ENCODE results near the gene BDKRB2. TPM values are rescaled to one million over a fixed set of nuclear protein-coding genes. Genes with fewer than 3 reads are reported as not detected.

The BDKRB2 gene
- total RNA-seq, 4 donors from 2014 or later = 3.2 to 9.9 (median 5.3) TPM

GRCh38 chr14:96177766-96178375 lies 26.8 kb upstream of the BDKRB2 start:
- H3K27ac ChIP-seq = peak overlapping the region in 1 of 3 donors; percentile 35
- no peaks in the 10 kb centered on the region for H3K27me3 ChIP-seq
- H3K9me3 ChIP-seq = no peaks in the 10 kb centered on the region
- H3K36me3 ChIP-seq = no peaks in the 10 kb centered on the region
- intact Hi-C loops (cut with DNase I) = no loop called here
- no peak overlapping the region for H3K4me3 ChIP-seq (replicated peaks in 1 of 3)
- WGBS, 2 donors = 44 to 45% methylated on average over 8 to 10 of the region's 10 CpGs
- DNase-seq = peak in 1 of 2 donors; percentile 21
- H3K4me1 ChIP-seq = peaks cover 23 to 37% of the 10 kb centered on the region in 2 donors
- TF ChIP-seq POLR2A (IDR thresholded peaks at IDR 0.05) = no peak
- TF ChIP-seq CTCF (IDR thresholded peaks at IDR 0.05) = no peak

GRCh38 chr14:96178461-96179321 lies 25.9 kb upstream of the BDKRB2 start:
- Histone ChIP-seq H3K4me3 (replicated peaks in 1 of 3) (no peak overlapping the region), H3K27ac (no peak overlapping the region), H3K27me3 (no peaks in the 10 kb centered on the region), H3K36me3 (no peaks in the 10 kb centered on the region), H3K9me3 (no peaks in the 10 kb centered on the region), H3K4me1 (peaks cover 23 to 37% of the 10 kb centered on the region in 2 donors)
- DNase-seq = peak in 1 of 2 donors; percentile 30
- 69 to 73% methylated on average over 9 to 10 of the region's 10 CpGs for WGBS, 2 donors
- no peak for TF ChIP-seq CTCF (IDR thresholded peaks at IDR 0.05)
- TF ChIP-seq POLR2A (IDR thresholded peaks at IDR 0.05) = no peak
- intact Hi-C loops (cut with DNase I) = no loop called here

GRCh38 chr14:96180043-96180874 lies 24.4 kb upstream of the BDKRB2 start:
- WGBS, 2 donors = 83% methylated on average over 7 of the region's 7 CpGs
- intact Hi-C loops (cut with DNase I) = no loop called here

More at GRCh38 chr14:96180043-96180874, 24.4 kb upstream of the BDKRB2 start:
- H3K27me3 ChIP-seq = no peaks in the 10 kb centered on the region
- no peak for TF ChIP-seq CTCF (IDR thresholded peaks at IDR 0.05)
- no peak for TF ChIP-seq POLR2A (IDR thresholded peaks at IDR 0.05)
- H3K36me3 ChIP-seq = no peaks in the 10 kb centered on the region
- no peaks in the 10 kb centered on the region for H3K9me3 ChIP-seq
- H3K27ac ChIP-seq = no peak overlapping the region
- no peak for DNase-seq
- H3K4me1 ChIP-seq = peaks cover 23 to 37% of the 10 kb centered on the region in 2 donors
- no peak overlapping the region for H3K4me3 ChIP-seq (replicated peaks in 1 of 3)

Data from thyroid gland (tissue), 4 donors.